Prostate gland (tissue), 2 donors: ENCODE results near the gene MOCS1.

Source experiments
- CTCF ChIP-seq, 4 experiments: fragments of 200-600 bp in 2 of 4; fragments of 450-650 bp in 2 of 4; sonication (generic) in 2 of 4; IDR thresholded peaks; 1 replicate in 3 of 4; 2 replicates in 1 of 4; pipeline ENCODE4 v1.5.1; 2016 to 2019; ENCODE audit warnings: antibody characterized with exemption in 4 of 4, mild to moderate bottlenecking in 2 of 4, moderate library complexity in 2 of 4
- POLR2A ChIP-seq: fragments of 450-650 bp; IDR thresholded peaks from one replicate; pipeline ENCODE4 v1.6.1; 2016; ENCODE audit warnings: antibody characterized with exemption, mild to moderate bottlenecking
- POLR2AphosphoS5 ChIP-seq: sonication (generic); formaldehyde crosslinking; IDR thresholded peaks from one replicate; pipeline ENCODE4 v1.6.1; 2017; ENCODE audit warnings: antibody characterized with exemption

GRCh38 chr6:39873439-39873838, 60.8 kb downstream of the MOCS1 start:
- TF ChIP-seq CTCF (IDR thresholded peaks at IDR 0.05) (no peak), POLR2AphosphoS5 (no peak), POLR2A (no peak)
